Endothelial cell (in vitro differentiated cells): ENCODE measurements around the gene HHATL. TPM values are rescaled to one million over a fixed set of nuclear protein-coding genes. Genes with fewer than 3 reads are reported as not detected.

Experiments
- DNase-seq: peaks from one replicate; pipeline ENCODE4 v3.0.0; 2021; ENCODE audit warnings: low spot score
- H3K27ac Mint-ChIP-seq: one replicate; pipeline ENCODE4 v1.8.0; 2021; ENCODE audit warnings: mixed read lengths, inconsistent platforms; ENCODE audit not compliant: unreplicated experiment
- H3K27me3 Mint-ChIP-seq: one replicate; pipeline ENCODE4 v1.8.0; 2021; ENCODE audit warnings: mild to moderate bottlenecking, moderate library complexity, mixed read lengths, inconsistent platforms; ENCODE audit not compliant: unreplicated experiment
- H3K36me3 Mint-ChIP-seq: one replicate; pipeline ENCODE4 v1.8.0; 2021; ENCODE audit warnings: mild to moderate bottlenecking, low read depth, mixed read lengths, inconsistent platforms; ENCODE audit not compliant: unreplicated experiment
- H3K4me1 Mint-ChIP-seq: one replicate; pipeline ENCODE4 v1.8.0; 2021; ENCODE audit warnings: mild to moderate bottlenecking, mixed read lengths, inconsistent platforms; ENCODE audit not compliant: unreplicated experiment
- H3K4me3 Mint-ChIP-seq: one replicate; pipeline ENCODE4 v1.8.0; 2021; ENCODE audit warnings: mild to moderate bottlenecking, mixed read lengths, inconsistent platforms; ENCODE audit not compliant: unreplicated experiment
- H3K9me3 Mint-ChIP-seq: one replicate; pipeline ENCODE4 v1.8.0; 2021; ENCODE audit warnings: mixed read lengths, inconsistent platforms; ENCODE audit not compliant: unreplicated experiment
- total RNA-seq: library from RNA; stranded (reverse); fragmentation: NEBNext Ultra II Directional; extraction: Animal tissue kit (Norgen Biotek cat#: 25700); gene quantifications from one replicate; pipeline ENCODE4 v1.2.1, GENCODE V29; 2021; ENCODE audit not compliant: unreplicated experiment
- TF ChIP-seq, protein P1 (sequence below): fragments of 200-600 bp; sonication (generic); IDR thresholded peaks from one replicate; pipeline ENCODE4 v1.5.0; 2021; ENCODE audit warnings: antibody characterized with exemption; ENCODE audit not compliant: unreplicated experiment

HHATL gene
- total RNA-seq, 1 donor from 2014 or later, result not detected

GRCh38 chr3:42732196-42732828 is 29.7 kb upstream of the HHATL start:
- Mint-ChIP-seq H3K27me3 (peaks cover 11% of the 10 kb centered on the region), H3K4me1 (no peaks in the 10 kb centered on the region), H3K4me3 (no peak overlapping the region), H3K27ac (no peak overlapping the region), H3K36me3 (no peaks in the 10 kb centered on the region), H3K9me3 (no peaks in the 10 kb centered on the region)
- TF ChIP-seq, protein P1, sequence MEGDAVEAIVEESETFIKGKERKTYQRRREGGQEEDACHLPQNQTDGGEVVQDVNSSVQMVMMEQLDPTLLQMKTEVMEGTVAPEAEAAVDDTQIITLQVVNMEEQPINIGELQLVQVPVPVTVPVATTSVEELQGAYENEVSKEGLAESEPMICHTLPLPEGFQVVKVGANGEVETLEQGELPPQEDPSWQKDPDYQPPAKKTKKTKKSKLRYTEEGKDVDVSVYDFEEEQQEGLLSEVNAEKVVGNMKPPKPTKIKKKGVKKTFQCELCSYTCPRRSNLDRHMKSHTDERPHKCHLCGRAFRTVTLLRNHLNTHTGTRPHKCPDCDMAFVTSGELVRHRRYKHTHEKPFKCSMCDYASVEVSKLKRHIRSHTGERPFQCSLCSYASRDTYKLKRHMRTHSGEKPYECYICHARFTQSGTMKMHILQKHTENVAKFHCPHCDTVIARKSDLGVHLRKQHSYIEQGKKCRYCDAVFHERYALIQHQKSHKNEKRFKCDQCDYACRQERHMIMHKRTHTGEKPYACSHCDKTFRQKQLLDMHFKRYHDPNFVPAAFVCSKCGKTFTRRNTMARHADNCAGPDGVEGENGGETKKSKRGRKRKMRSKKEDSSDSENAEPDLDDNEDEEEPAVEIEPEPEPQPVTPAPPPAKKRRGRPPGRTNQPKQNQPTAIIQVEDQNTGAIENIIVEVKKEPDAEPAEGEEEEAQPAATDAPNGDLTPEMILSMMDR, result no peak
- no peak for DNase-seq

DNA sequence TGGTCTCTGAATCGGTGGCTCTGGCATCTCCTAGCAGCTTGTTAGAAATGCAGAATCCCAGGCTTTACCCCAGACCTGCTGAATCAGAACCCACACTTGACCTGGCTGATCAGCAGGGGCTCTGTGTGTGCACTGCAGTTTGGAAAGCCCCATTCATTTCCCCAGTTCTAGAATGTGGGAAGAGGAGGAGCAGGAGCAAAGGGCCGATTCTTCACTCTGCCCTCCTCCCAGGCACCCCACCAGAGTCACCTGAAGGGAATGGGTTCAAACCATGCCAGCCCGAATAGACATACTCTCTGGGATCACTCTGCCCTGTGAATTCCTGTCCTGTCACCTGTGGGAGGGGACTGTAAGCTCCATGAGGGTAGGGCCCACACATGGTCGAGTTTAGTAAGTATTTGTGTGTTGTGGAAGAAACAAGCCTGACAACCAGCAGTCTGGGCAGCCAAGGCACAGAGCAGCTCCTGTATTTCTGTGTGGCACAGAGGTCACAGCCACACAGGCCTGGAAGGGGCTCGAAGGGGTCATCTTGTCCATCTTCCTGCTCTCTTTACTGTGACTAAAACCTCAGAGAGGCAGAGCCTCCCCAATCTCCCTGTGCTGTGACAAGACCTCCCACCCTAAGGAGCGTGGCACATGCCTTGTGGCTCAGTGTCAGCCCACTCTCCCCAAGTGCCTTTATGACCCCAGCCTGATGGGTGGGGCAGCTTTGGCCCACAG is 29.0 kb upstream of the HHATL start:
- TF ChIP-seq, protein P1, result no peak
- peaks cover 9% of the 10 kb centered on the region for H3K27me3 Mint-ChIP-seq
- H3K36me3 Mint-ChIP-seq, result no peaks in the 10 kb centered on the region
- no peak overlapping the region for H3K4me3 Mint-ChIP-seq
- no peaks in the 10 kb centered on the region for H3K4me1 Mint-ChIP-seq
- no peak overlapping the region for H3K27ac Mint-ChIP-seq
- H3K9me3 Mint-ChIP-seq, result no peaks in the 10 kb centered on the region
- DNase-seq, result no peak

GRCh38 chr3:42730706-42731420 is 28.3 kb upstream of the HHATL start:
- Mint-ChIP-seq H3K9me3 (no peaks in the 10 kb centered on the region), H3K27ac (no peak overlapping the region), H3K36me3 (no peaks in the 10 kb centered on the region), H3K27me3 (peaks cover 9% of the 10 kb centered on the region), H3K4me3 (no peak overlapping the region), H3K4me1 (no peaks in the 10 kb centered on the region)
- TF ChIP-seq, protein P1, result no peak
- no peak for DNase-seq

- Mint-ChIP-seq H3K27ac (no peak overlapping the region), H3K36me3 (no peaks in the 10 kb centered on the region), H3K27me3 (peaks cover 7% of the 10 kb centered on the region), H3K4me1 (no peaks in the 10 kb centered on the region), H3K4me3 (no peak overlapping the region), H3K9me3 (no peaks in the 10 kb centered on the region)
- no peak for DNase-seq
- TF ChIP-seq, protein P1, result no peak
These were observed 27.7 kb upstream of the HHATL start for GRCh38 chr3:42730294-42730693.
